ENCODE results near the gene ASTN2. TPM values are rescaled to one million over a fixed set of nuclear protein-coding genes. Genes with fewer than 3 reads are reported as not detected.

The ASTN2 gene
- total and polyA plus RNA-seq, 4 donors = 0.57 to 2.9 (median 1.4) TPM

DNA sequence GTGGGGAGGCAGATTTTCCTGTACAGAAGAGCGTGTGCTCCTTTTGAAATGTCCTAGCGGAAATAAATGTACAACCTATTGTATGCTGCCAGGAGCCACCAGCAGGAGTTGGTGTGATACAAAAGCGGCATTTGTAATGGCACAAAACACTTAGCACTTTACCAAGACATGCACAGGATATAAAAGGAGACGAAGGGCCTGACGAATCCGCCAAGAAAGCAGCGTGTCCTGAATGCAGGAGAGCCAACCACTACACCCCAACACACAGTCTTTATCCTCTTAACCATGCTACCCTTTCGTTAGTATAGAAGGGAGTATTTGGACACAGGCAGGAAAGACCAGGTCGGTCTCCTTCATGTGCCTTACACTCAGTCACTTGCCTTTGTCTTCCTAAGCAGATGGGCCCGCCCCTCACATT is 509.7 kb downstream of the ASTN2 start:
- peaks cover 0 to 2% (median 0%) of the 10 kb centered on the region in 4 donors for H3K27me3 ChIP-seq (ENCODE audit: control insufficient read depth in 4 of 4, insufficient read depth in 4 of 4, low read length in 3 of 4)
- 78% methylated on average over 10 of the region's 10 CpGs for WGBS
- no peak overlapping the region for H3K4me3 ChIP-seq (ENCODE audit: low read depth in 1 of 3, low read length in 3 of 3)
- no peaks in the 10 kb centered on the region for H3K4me1 ChIP-seq (ENCODE audit: control insufficient read depth in 4 of 4, insufficient read depth in 4 of 4, low read length in 3 of 4)
- H3K27ac ChIP-seq (ENCODE audit: low read depth in 1 of 2, low read length in 2 of 2) = no peak overlapping the region
- no peak for DNase-seq (ENCODE audit: low spot score)
- no peak overlapping the region for H3K9ac ChIP-seq (ENCODE audit: low read depth in 1 of 2, low read length in 2 of 2)
- peaks cover 0 to 3% (median under 1%) of the 10 kb centered on the region in 4 donors for H3K9me3 ChIP-seq (ENCODE audit: control insufficient read depth in 4 of 4, low read length in 3 of 4)
- TF ChIP-seq, protein P1, sequence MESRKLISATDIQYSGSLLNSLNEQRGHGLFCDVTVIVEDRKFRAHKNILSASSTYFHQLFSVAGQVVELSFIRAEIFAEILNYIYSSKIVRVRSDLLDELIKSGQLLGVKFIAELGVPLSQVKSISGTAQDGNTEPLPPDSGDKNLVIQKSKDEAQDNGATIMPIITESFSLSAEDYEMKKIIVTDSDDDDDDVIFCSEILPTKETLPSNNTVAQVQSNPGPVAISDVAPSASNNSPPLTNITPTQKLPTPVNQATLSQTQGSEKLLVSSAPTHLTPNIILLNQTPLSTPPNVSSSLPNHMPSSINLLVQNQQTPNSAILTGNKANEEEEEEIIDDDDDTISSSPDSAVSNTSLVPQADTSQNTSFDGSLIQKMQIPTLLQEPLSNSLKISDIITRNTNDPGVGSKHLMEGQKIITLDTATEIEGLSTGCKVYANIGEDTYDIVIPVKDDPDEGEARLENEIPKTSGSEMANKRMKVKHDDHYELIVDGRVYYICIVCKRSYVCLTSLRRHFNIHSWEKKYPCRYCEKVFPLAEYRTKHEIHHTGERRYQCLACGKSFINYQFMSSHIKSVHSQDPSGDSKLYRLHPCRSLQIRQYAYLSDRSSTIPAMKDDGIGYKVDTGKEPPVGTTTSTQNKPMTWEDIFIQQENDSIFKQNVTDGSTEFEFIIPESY (IDR thresholded peaks at IDR 0.05) = no peak
- TF ChIP-seq FOXA1 (IDR thresholded peaks at IDR 0.05) (no peak), NR2F2 (IDR thresholded peaks at IDR 0.05) (no peak), HNF4A (conservative IDR thresholded peaks at IDR 0.05) (no peak), TAF1 (conservative IDR thresholded peaks at IDR 0.05) (no peak), FOXA2 (IDR thresholded peaks at IDR 0.05) (no peak), SP1 (IDR thresholded peaks at IDR 0.05) (no peak), HNF4G (IDR thresholded peaks at IDR 0.05) (no peak), GABPA (IDR thresholded peaks at IDR 0.05 in 1 of 2, conservative IDR thresholded peaks at IDR 0.05 in 1 of 2) (no peak), RXRA (IDR thresholded peaks at IDR 0.05) (no peak), JUND (IDR thresholded peaks at IDR 0.05) (no peak)
- TF ChIP-seq, protein P2, sequence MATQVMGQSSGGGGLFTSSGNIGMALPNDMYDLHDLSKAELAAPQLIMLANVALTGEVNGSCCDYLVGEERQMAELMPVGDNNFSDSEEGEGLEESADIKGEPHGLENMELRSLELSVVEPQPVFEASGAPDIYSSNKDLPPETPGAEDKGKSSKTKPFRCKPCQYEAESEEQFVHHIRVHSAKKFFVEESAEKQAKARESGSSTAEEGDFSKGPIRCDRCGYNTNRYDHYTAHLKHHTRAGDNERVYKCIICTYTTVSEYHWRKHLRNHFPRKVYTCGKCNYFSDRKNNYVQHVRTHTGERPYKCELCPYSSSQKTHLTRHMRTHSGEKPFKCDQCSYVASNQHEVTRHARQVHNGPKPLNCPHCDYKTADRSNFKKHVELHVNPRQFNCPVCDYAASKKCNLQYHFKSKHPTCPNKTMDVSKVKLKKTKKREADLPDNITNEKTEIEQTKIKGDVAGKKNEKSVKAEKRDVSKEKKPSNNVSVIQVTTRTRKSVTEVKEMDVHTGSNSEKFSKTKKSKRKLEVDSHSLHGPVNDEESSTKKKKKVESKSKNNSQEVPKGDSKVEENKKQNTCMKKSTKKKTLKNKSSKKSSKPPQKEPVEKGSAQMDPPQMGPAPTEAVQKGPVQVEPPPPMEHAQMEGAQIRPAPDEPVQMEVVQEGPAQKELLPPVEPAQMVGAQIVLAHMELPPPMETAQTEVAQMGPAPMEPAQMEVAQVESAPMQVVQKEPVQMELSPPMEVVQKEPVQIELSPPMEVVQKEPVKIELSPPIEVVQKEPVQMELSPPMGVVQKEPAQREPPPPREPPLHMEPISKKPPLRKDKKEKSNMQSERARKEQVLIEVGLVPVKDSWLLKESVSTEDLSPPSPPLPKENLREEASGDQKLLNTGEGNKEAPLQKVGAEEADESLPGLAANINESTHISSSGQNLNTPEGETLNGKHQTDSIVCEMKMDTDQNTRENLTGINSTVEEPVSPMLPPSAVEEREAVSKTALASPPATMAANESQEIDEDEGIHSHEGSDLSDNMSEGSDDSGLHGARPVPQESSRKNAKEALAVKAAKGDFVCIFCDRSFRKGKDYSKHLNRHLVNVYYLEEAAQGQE (IDR thresholded peaks at IDR 0.05) = no peak
- TF ChIP-seq, protein P3, sequence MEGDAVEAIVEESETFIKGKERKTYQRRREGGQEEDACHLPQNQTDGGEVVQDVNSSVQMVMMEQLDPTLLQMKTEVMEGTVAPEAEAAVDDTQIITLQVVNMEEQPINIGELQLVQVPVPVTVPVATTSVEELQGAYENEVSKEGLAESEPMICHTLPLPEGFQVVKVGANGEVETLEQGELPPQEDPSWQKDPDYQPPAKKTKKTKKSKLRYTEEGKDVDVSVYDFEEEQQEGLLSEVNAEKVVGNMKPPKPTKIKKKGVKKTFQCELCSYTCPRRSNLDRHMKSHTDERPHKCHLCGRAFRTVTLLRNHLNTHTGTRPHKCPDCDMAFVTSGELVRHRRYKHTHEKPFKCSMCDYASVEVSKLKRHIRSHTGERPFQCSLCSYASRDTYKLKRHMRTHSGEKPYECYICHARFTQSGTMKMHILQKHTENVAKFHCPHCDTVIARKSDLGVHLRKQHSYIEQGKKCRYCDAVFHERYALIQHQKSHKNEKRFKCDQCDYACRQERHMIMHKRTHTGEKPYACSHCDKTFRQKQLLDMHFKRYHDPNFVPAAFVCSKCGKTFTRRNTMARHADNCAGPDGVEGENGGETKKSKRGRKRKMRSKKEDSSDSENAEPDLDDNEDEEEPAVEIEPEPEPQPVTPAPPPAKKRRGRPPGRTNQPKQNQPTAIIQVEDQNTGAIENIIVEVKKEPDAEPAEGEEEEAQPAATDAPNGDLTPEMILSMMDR (IDR thresholded peaks at IDR 0.05; ENCODE audit: low read depth, low read length, missing input control) = no peak
- TF ChIP-seq, protein P4, sequence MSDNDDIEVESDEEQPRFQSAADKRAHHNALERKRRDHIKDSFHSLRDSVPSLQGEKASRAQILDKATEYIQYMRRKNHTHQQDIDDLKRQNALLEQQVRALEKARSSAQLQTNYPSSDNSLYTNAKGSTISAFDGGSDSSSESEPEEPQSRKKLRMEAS (IDR thresholded peaks at IDR 0.05) = no peak
- no peaks in the 10 kb centered on the region for H3K36me3 ChIP-seq (ENCODE audit: control insufficient read depth in 4 of 4, insufficient read depth in 3 of 4, low read depth in 1 of 4, low read length in 3 of 4)

DNA sequence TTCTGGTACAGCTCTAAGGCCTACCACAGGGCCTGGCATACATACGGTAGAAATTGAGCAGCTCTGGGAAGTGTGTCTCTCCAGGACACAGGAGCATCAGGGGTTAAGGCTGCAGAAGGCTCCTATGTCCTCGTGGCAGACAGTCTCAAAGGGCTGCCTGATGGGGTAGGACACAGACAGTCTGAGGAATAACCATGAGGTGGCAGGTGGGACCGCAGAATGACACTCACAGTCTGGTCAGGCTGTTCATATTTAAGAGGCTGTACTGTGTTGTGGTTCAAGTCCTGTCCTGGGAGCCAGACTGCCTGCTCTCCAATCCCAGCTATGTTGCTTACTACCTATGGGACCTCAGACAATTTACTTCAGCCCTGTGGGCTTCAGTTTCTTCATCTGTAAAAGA is 510.7 kb downstream of the ASTN2 start:
- H3K36me3 ChIP-seq (ENCODE audit: control insufficient read depth in 4 of 4, insufficient read depth in 3 of 4, low read depth in 1 of 4, low read length in 3 of 4) = no peaks in the 10 kb centered on the region
- H3K4me1 ChIP-seq (ENCODE audit: control insufficient read depth in 4 of 4, insufficient read depth in 4 of 4, low read length in 3 of 4) = no peaks in the 10 kb centered on the region
- H3K27me3 ChIP-seq (ENCODE audit: control insufficient read depth in 4 of 4, insufficient read depth in 4 of 4, low read length in 3 of 4) = peaks cover 0 to 2% (median 0%) of the 10 kb centered on the region in 4 donors
- H3K27ac ChIP-seq (ENCODE audit: low read depth in 1 of 2, low read length in 2 of 2) = no peak overlapping the region
- no peak for DNase-seq (ENCODE audit: low spot score)
- 60% methylated on average over 3 of the region's 3 CpGs for WGBS
- no peak overlapping the region for H3K9ac ChIP-seq (ENCODE audit: low read depth in 1 of 2, low read length in 2 of 2)
- H3K4me3 ChIP-seq (ENCODE audit: low read depth in 1 of 3, low read length in 3 of 3) = no peak overlapping the region
- peaks cover 0 to 10% (median 7%) of the 10 kb centered on the region in 4 donors for H3K9me3 ChIP-seq (ENCODE audit: control insufficient read depth in 4 of 4, low read length in 3 of 4)
- TF ChIP-seq FOXA2 (IDR thresholded peaks at IDR 0.05) = no peak
- TF ChIP-seq TAF1 (conservative IDR thresholded peaks at IDR 0.05) = no peak
- TF ChIP-seq HNF4A (conservative IDR thresholded peaks at IDR 0.05) = no peak
- no peak for TF ChIP-seq FOXA1 (IDR thresholded peaks at IDR 0.05)
- no peak for TF ChIP-seq SP1 (IDR thresholded peaks at IDR 0.05)
- TF ChIP-seq, protein P2 (IDR thresholded peaks at IDR 0.05) = no peak
- TF ChIP-seq RXRA (IDR thresholded peaks at IDR 0.05) = no peak
- TF ChIP-seq, protein P1 (IDR thresholded peaks at IDR 0.05) = no peak
- TF ChIP-seq, protein P3 (IDR thresholded peaks at IDR 0.05; ENCODE audit: low read depth, low read length, missing input control) = no peak
- TF ChIP-seq NR2F2 (IDR thresholded peaks at IDR 0.05) = no peak
- no peak for TF ChIP-seq RAD21 (IDR thresholded peaks at IDR 0.05)

Measured in liver (tissue), 9 donors.